Endothelial cell of umbilical vein (primary cell): ENCODE data around the gene PCSK6. TPM values are rescaled to one million over a fixed set of nuclear protein-coding genes. Genes with fewer than 3 reads are reported as not detected.

ENCODE experiments used
- BruUV-seq: library from RNA; stranded (reverse); fragments of 400-500 nt; replicated peaks from 2 replicates; lab custom pipeline; 2021; lab: Mats Ljungman, UMichigan
- CTCF ChIA-PET: fragments of 300-600, 350-600 bp; sonication (Branson Sonifier 250); formaldehyde crosslinking; loops from one replicate; lab custom pipeline; 2021; ENCODE audit warnings: antibody characterized with exemption, inconsistent platforms; lab: Charles Lee
- POLR2A ChIA-PET: fragments of 300-600, 350-600 bp; sonication (Branson Sonifier 250); formaldehyde crosslinking; loops from one replicate; lab custom pipeline; 2021; ENCODE audit warnings: antibody characterized with exemption, inconsistent platforms; lab: Charles Lee
- DNase-seq: peaks from one replicate; pipeline ENCODE4 v3.0.0-alpha.2; 2011; ENCODE audit warnings: low read depth, low spot score
- FAIRE-seq: peaks from 2 replicates; lab custom pipeline; 2011; peaks lifted over from hg19 to GRCh38; lab: Jason Lieb, UNC
- H2AFZ ChIP-seq: 2 replicates; pipeline ENCODE4 v1.6.0; 2012; ENCODE audit warnings: low read depth, low read length, control low read depth, inconsistent platforms
- H3K27ac ChIP-seq: 2 replicates; pipeline ENCODE4 v1.5.1; 2011; ENCODE audit warnings: low read depth, mild to moderate bottlenecking, control low read depth, low read length, moderate library complexity; ENCODE audit not compliant: insufficient read depth
- H3K27me3 ChIP-seq, 2 experiments: 2 replicates each; pipeline versions ENCODE4 v1.6.0 to v1.6.1; 2011; ENCODE audit warnings: low read length in 2 of 2, mixed read lengths in 1 of 2; ENCODE audit not compliant: control insufficient read depth in 2 of 2, insufficient read depth in 2 of 2
- H3K36me3 ChIP-seq, 2 experiments: 2 replicates in 1 of 2; 3 replicates in 1 of 2; pipeline ENCODE4 v1.5.1; 2011; ENCODE audit warnings: low read length in 2 of 2, mild to moderate bottlenecking in 1 of 2, moderate library complexity in 1 of 2; ENCODE audit not compliant: control insufficient read depth in 2 of 2, insufficient read depth in 2 of 2; ENCODE audit errors: extremely low read depth in 1 of 2
- H3K4me1 ChIP-seq: 3 replicates; pipeline ENCODE4 v1.5.1; 2011; ENCODE audit warnings: mild to moderate bottlenecking, low read length; ENCODE audit not compliant: control insufficient read depth, insufficient read depth; ENCODE audit errors: extremely low read depth
- H3K4me2 ChIP-seq: 2 replicates; pipeline ENCODE4 v1.6.1; 2011; ENCODE audit warnings: low read length, control low read depth, mixed read lengths; ENCODE audit not compliant: insufficient read depth
- H3K4me3 ChIP-seq, 3 experiments: fragments of 200-600 bp in 1 of 3; sonication (generic), shearing (Covaris generic) in 1 of 3; replicated peaks in 1 of 3; 2 replicates each; pipeline ENCODE4 v1.5.1; 2011 to 2016; ENCODE audit warnings: control low read depth in 3 of 3, low read length in 3 of 3, mild to moderate bottlenecking in 2 of 3, inconsistent platforms in 1 of 3, low read depth in 1 of 3, moderate library complexity in 1 of 3; ENCODE audit not compliant: insufficient read depth in 1 of 3
- H3K79me2 ChIP-seq: 2 replicates; pipeline ENCODE4 v1.6.0; 2012; ENCODE audit warnings: low read length, inconsistent platforms; ENCODE audit not compliant: control insufficient read depth, insufficient read depth
- H3K9ac ChIP-seq: replicated peaks from 2 replicates; pipeline ENCODE3; 2011; ENCODE audit warnings: low read length, control low read depth; ENCODE audit not compliant: insufficient read depth; ENCODE audit errors: extremely low read depth
- H3K9me1 ChIP-seq: replicated peaks from 3 replicates; pipeline ENCODE4 v1.6.0; 2011; ENCODE audit warnings: mild to moderate bottlenecking, low read length; ENCODE audit not compliant: control insufficient read depth, insufficient read depth; ENCODE audit errors: extremely low read depth
- H3K9me3 ChIP-seq: replicated peaks from 2 replicates; pipeline ENCODE4 v1.5.1; 2012; ENCODE audit warnings: low read length, inconsistent platforms; ENCODE audit not compliant: control insufficient read depth, insufficient read depth
- H4K20me1 ChIP-seq: replicated peaks from 2 replicates; pipeline ENCODE3; 2011; ENCODE audit warnings: mild to moderate bottlenecking, low read length; ENCODE audit not compliant: control insufficient read depth, insufficient read depth; ENCODE audit errors: extremely low read depth
- EZH2 ChIP-seq: IDR thresholded peaks from 2 replicates; pipeline ENCODE4 v1.6.1; 2012; ENCODE audit warnings: borderline replicate concordance, low read depth, mild to moderate bottlenecking, moderate library complexity, low read length, inconsistent platforms; ENCODE audit not compliant: severe bottlenecking
- FOS ChIP-seq: IDR thresholded peaks from 2 replicates; pipeline ENCODE4 v1.6.1; 2011; ENCODE audit warnings: mild to moderate bottlenecking, low read length, moderate library complexity, borderline replicate concordance; ENCODE audit not compliant: insufficient read depth
- GATA2 ChIP-seq: IDR thresholded peaks from 2 replicates; pipeline ENCODE4 v1.7.0; 2011; ENCODE audit warnings: low read depth, mild to moderate bottlenecking, moderate library complexity, mixed read lengths, low read length; ENCODE audit not compliant: insufficient read length, insufficient read depth
- JUN ChIP-seq: IDR thresholded peaks from 2 replicates; pipeline ENCODE4 v1.6.1; 2011; ENCODE audit warnings: borderline replicate concordance, low read depth; ENCODE audit not compliant: insufficient read length, insufficient read depth
- MYC ChIP-seq: IDR thresholded peaks from one replicate; pipeline ENCODE4 v1.6.1; 2011; ENCODE audit warnings: mild to moderate bottlenecking, low read depth, low read length
- POLR2A ChIP-seq: IDR thresholded peaks from 2 replicates; pipeline ENCODE4 v1.6.1; 2012; ENCODE audit warnings: low read depth, mild to moderate bottlenecking, control low read depth, low read length
- POLR2AphosphoS5 ChIP-seq: IDR thresholded peaks from 2 replicates; pipeline ENCODE4 v1.6.1; 2012; ENCODE audit warnings: low read depth, mild to moderate bottlenecking, control low read depth, low read length, moderate library complexity; ENCODE audit not compliant: insufficient read depth
- dilution Hi-C: fragments of 300-500 bp; cut with MboI; formaldehyde crosslinking; loops from one replicate; pipeline ENCODE4 v1.15.0; 2019; ENCODE audit warnings: low sequenced_read_pairs; ENCODE audit not compliant: extremely low pct_ligation_motif_present
- intact Hi-C: fragments of 100-400 bp; cut with micrococcal nuclease; formaldehyde crosslinking; loops from one replicate; pipeline ENCODE4 v1.10.0; 2022
- polyA plus RNA-seq, 4 experiments: library from polyadenylated mRNA; depleted of rRNA in 3 of 4; stranded (reverse) in 3 of 4; unstranded in 1 of 4; fragments of >200 nt; gene quantifications; 2 replicates each; pipeline versions ENCODE4 v1.2.1 to v1.2.3, GENCODE V29; 2011 to 2012; ENCODE audit warnings: missing spikeins in 1 of 4
- total RNA-seq: library from RNA; stranded (reverse); gene quantifications from 2 replicates; pipeline ENCODE4 v1.2.3, GENCODE V29; 2021
- TF ChIP-seq, protein P1 (sequence below): IDR thresholded peaks from 2 replicates; pipeline ENCODE4 v1.6.1; 2011; ENCODE audit not compliant: insufficient read depth, insufficient read length
- TF ChIP-seq, protein P2 (sequence below), 2 donors: IDR thresholded peaks; 1 replicate in 1 of 2; 2 replicates in 1 of 2; pipeline ENCODE4 v1.5.1; 2011; ENCODE audit warnings: low read length in 2 of 2, mild to moderate bottlenecking in 2 of 2, moderate library complexity in 2 of 2, control low read depth in 1 of 2, inconsistent platforms in 1 of 2, low read depth in 1 of 2; ENCODE audit not compliant: insufficient read depth in 1 of 2; ENCODE audit errors: extremely low read depth in 1 of 2

The PCSK6 gene
- total and polyA plus RNA-seq, 2 donors (not counting 3 experiments of a cell fraction or from before 2014, with no cell fraction given) = 0.18 to 0.69 TPM

DNA sequence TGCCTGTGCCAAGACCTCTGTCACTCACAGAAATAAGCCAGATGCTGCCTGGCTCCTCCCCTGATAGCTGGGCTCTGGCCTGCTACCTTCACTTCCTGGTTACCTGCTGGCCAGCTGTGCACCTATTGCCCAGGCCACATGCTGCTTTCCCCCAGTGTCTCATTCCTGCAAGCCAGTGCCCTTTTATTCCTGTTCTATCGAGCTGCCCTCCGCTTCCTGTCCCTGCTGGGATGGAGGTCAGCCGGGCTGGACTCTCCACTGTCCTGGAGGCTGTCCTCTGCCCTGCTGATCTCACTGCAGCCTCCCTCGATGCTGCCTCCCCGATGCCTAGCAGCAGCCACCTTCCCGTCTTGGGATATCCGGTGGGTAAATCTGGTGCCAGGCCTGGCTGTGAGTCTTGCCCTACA, 157.4 kb downstream of the PCSK6 start:
- POLR2A ChIA-PET = no interaction called here
- Histone ChIP-seq H2AFZ (no peak overlapping the region), H3K4me3 (no peak overlapping the region), H3K79me2 (no peaks in the 10 kb centered on the region), H3K9ac (no peak overlapping the region), H3K36me3 (no peaks in the 10 kb centered on the region), H3K27me3 (no peaks in the 10 kb centered on the region), H4K20me1 (no peaks in the 10 kb centered on the region), H3K9me3 (no peaks in the 10 kb centered on the region), H3K27ac (no peak overlapping the region), H3K4me2 (no peak overlapping the region), H3K9me1 (no peaks in the 10 kb centered on the region), H3K4me1 (no peaks in the 10 kb centered on the region)
- FAIRE-seq (no peak), DNase-seq (no peak)
- no peak for TF ChIP-seq FOS
- no peak for TF ChIP-seq JUN
- TF ChIP-seq GATA2 = no peak
- no peak for TF ChIP-seq EZH2
- TF ChIP-seq, protein P1, sequence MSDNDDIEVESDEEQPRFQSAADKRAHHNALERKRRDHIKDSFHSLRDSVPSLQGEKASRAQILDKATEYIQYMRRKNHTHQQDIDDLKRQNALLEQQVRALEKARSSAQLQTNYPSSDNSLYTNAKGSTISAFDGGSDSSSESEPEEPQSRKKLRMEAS = no peak
- TF ChIP-seq POLR2AphosphoS5 = no peak
- TF ChIP-seq POLR2A = no peak
- TF ChIP-seq MYC = no peak
- TF ChIP-seq, protein P2, sequence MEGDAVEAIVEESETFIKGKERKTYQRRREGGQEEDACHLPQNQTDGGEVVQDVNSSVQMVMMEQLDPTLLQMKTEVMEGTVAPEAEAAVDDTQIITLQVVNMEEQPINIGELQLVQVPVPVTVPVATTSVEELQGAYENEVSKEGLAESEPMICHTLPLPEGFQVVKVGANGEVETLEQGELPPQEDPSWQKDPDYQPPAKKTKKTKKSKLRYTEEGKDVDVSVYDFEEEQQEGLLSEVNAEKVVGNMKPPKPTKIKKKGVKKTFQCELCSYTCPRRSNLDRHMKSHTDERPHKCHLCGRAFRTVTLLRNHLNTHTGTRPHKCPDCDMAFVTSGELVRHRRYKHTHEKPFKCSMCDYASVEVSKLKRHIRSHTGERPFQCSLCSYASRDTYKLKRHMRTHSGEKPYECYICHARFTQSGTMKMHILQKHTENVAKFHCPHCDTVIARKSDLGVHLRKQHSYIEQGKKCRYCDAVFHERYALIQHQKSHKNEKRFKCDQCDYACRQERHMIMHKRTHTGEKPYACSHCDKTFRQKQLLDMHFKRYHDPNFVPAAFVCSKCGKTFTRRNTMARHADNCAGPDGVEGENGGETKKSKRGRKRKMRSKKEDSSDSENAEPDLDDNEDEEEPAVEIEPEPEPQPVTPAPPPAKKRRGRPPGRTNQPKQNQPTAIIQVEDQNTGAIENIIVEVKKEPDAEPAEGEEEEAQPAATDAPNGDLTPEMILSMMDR (IDR thresholded peaks at IDR 0.05; ENCODE audit: extremely low read depth in 1 of 2, insufficient read depth in 1 of 2, low read depth in 1 of 2, low read length in 2 of 2) = no peak
- dilution Hi-C loops (no loop called here), intact Hi-C loops (no loop called here)
- BruUV-seq = no TSS peak
- CTCF ChIA-PET = interaction anchor here (1.7 kb wide), 1 partner anchor 12 kb away, joined by 5 read pairs; no protein-coding TSS in a partner anchor
